M059J (cell line): ENCODE results near the gene PDK1. TPM values are rescaled to one million over a fixed set of nuclear protein-coding genes. Genes with fewer than 3 reads are reported as not detected.
"Not testable (repeated sequence)": the region's sequence is repeated elsewhere in the genome, so short reads cannot be mapped to it uniquely, and the experiment has no call there.

Source experiments
- DNase-seq: peaks from one replicate; pipeline ENCODE4 v3.0.0-alpha.2; 2012; ENCODE audit warnings: low read depth
- total RNA-seq: library from RNA; depleted of rRNA; stranded (reverse); fragments of >200 nt; shearing (Covaris generic); gene quantifications from 2 replicates; pipeline ENCODE4 v1.2.3, GENCODE V29; 2014; rRNA removed

The PDK1 gene
- 16.0 and 32.3 TPM in 2 replicates for total RNA-seq

DNA sequence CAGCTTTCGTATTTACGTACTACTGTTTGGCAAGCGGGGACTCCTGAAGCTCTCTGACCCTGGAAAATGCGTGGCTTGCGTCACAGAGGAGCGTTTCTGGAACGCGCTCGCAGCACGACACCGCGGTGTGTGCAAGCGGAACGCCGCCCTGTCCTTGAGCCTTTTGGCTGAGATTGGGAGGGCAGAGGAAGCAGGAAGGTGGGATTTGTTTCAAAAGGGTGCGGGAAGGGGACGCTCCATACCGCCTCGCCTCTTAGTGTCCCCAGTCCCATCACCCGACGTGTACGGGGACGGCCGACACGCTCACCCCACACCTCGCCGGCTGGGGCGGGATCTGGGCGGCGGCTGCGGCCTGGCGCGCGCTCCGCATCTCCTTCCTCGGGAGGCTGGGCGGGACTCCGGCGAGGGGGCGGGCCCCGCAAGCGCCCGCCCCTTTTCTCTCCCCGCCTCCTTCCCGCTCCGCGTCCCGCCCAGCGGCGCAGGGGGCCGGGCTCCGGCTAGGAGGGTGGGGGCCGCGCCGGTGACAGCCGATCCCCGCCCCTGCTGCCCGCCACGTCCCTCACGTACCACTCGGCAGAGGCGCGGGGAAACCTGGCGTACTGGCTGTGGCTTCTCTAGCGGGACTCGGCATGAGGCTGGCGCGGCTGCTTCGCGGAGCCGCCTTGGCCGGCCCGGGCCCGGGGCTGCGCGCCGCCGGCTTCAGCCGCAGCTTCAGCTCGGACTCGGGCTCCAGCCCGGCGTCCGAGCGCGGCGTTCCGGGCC, at the start of gene PDK1:
TSS of gene PDK1 (plus strand) at position 569 of the 762 bp plus-strand sequence. CDS start at position 630, 61 bp downstream.
- peak; percentile 85 for DNase-seq

DNA sequence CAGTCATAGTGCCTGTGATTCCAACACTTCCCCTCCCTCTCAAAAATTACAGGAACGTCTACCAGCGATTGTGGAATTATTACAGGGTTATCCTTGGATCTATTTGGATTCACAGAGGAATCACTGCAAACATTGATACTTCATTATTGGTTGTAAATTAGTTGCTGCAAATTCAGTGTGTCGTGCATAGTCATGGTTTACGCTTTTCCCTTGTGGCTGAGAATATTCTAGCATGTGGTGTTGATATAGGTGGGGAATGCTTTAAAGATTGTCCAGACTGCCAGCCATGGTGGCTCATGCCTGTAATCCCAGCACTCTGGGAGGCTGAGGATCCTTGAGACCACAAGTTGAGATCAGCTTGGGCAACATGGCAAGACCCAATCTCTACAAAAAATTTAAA, 48.7 kb upstream of the PDK1 start:
- DNase-seq = no peak

DNA sequence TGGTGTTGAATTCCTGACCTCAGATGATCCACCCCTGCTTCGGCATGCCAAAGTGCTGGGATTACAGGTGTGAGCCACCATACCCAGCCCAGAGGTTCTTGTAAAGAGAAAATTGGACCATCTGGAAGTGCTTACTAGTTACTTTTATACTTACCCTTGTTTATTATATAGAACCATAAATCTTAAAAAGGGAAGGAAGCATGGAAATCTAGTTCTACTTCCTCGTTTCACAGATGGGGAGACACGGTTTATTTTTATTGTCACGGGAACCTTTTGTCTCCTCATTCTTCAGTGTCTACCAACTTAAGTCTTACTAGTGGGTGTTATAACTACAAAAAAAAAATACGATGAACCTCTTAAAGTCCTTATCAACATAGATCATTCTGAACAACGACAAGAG, 45.8 kb upstream of the PDK1 start:
- no peak for DNase-seq

DNA sequence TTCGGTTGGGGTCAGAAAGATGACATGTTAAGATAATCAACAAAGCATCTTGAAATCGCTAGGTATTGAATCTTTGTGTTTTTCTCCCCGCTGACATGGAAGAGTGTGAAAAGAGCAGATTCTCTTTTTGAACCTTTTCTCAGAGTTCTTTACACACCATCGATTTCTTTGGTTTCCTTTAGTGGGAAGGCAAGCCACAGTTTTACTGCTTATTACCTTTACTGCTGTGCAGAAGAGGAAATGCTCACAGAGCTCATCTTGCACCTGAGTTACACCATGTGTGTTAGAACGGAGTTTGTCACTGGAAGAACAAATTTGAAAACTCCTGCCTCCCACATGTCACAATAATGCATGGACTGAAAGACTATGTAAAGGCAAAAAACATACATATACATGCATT, 45.3 kb upstream of the PDK1 start:
- DNase-seq = no peak

DNA sequence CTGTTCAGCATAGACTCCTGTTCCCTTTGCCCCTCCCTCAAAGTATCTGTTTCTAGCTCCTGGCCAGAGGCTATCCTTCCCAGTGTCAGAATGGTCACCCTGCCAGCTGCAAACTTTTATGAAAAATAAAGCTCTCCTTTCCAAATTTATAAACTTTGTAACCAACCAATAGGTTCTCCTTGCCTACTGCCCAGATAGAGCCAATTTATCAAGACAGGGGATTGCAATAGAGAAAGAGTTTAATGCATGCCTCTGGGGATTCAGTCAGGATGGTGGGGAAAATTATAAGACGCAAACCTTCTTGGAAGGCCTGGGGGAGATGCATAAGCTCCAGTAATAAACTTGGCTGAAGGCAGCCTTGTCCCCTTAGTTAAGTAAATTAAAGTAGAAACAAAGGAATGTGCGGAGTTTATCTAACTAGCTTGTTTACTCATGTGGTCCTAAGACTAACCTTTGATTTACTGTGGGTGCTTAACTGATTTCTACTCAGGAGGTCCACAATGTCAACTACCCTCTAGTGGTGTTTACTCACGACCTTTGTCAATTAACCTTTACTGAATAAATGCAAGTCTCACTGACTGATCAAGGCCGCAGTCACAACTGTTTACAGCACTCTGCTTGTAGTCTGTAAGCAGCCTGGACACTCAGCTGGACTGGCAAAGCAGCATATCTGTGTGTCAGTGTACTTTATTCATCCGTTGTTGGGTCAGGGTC, 42.9 kb upstream of the PDK1 start:
- no peak for DNase-seq

DNA sequence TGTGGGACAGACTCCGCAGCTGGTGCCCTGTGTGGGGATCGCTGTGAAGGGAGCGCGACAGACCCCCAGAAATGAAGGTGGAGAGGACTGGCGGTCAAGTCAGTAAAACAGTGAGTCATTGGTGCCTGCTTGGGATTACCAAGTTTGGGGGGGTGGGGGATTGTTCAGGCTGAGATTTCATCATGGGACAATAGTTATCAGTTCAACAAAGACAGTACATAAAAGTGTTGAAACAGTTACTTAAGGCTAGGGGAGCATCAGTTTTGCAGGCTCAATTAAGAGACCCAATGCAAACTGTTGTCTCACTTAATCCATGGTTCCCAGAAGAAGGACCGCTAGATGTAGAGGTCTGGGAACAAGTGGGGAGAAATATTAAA, 42.4 kb upstream of the PDK1 start:
- no peak for DNase-seq

DNA sequence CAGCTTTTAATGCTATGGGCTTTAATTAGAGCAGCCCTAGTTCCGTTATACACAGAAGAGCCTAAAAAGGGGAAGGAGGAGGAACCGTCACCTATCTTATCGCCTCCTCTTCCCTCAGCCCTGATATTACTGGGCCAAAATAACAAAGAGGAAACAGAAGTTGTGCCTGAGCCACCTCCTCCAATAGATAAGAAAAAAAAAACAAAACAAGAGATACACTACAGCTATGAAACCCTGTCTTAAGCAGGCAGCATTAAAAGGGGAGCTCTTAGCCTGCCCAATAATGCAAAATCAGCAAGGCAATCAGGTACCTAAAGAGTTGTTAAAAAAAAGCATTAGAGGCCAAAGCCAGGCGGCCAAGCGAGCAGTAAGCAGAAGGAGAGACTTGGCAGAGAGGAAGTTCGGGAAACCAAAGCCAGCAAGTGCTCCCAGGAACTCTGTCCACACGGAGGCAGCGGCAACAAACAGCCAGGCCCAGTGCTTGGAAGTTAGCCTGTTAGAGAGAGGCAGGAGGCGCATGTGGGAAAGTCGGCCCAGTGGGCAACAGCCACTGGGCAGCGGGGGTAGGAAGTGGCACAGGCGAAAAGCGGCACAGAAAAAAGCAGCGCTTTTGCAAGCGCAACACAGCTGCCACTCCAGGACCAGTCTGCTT, 41.8 kb upstream of the PDK1 start:
- no peak for DNase-seq

DNA sequence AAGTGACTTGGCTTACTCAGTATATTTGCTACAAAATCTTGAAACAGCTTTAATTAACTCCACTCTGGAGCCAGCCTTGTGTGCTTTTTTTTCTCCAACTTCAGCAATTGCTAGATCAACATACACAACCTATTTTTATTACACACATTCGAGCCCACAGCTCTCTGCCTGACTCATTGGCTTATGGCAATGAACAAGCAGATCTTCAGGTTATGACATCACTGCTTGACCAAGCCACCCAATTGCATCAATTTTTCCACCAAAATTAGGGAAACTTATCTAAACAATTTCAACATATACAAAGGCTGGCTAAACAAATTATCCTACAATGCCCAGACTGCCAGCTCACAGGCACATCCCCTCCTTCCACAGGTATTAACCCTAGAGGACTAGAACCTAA, 39.6 kb upstream of the PDK1 start:
- peak; percentile 51 for DNase-seq

DNA sequence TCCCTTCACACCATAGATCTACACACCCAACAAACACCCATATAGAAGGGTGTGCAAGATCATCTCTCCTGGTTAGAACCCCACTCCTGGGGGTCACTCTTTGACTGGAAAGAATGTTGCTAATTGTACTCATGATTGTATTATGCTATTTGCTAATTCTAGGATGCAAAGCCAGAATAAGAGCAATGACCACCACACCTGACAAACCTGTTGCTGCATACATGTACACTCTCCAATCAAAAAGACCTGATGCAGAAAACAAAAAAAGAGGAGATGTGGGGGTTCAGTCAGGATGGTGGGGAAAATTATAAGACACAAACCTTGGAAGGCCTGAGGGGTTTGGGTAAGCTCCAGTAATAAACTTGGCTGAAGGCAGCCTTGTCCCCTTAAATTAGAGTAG, 36.9 kb upstream of the PDK1 start:
- DNase-seq = no peak

DNA sequence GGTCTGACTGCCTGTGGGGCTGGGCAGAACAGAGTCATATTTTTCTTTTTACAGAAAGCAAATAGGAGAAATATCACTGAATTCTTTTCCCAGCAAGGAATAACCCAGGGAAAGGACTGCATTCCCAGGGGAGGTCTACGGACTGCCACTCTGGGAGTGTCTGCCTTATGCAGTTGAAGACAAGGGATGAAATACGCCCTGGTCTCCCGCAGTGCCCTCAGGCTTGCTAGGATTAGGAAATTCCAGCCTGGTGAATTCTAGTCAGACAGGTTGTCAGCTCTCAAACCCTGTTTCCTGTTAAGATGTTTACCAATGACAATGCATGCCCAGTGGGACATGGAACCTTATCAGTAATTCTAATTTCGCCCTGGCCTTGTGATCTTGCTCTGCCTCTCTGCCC, 30.3 kb upstream of the PDK1 start:
- DNase-seq = no peak

DNA sequence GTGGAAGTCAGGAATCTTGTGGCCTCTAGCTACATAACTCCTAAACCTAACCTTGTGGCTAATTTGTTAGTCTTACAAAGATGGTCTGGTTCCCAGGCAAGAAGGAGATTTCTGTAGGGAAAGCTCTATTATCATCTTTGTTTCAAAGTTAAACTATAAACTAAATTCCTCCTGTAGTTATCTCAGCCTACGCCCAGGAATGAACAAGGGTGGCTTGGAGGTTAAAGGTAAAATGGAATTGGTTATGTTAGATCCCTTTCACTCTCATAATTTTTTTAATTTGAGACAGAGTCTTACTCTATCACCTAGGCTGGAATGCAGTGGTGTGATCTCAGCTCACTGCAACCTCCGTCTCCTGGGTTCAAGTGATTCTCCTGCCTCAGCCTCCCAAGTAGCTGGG, 24.6 kb upstream of the PDK1 start:
- no peak for DNase-seq

DNA sequence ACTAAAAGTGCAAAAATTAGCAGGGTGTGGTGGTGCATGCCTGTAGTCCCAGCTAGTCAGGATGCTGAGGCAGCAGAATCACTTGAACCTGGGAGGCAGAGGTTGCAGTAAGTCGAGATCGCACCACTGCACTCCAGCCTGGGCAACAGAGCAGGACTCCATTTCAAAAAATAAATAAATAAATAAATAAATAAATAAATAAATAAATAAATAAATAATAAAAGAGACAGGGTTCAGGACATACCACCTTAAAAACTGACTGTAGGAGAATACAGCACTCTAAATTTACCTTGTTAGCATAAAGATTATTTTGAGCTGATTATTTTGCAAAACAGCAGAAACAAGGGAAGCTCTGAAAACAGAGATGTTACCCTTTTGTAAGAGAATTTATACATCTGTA, 23.4 kb upstream of the PDK1 start:
- not testable (repeated sequence) for DNase-seq

DNA sequence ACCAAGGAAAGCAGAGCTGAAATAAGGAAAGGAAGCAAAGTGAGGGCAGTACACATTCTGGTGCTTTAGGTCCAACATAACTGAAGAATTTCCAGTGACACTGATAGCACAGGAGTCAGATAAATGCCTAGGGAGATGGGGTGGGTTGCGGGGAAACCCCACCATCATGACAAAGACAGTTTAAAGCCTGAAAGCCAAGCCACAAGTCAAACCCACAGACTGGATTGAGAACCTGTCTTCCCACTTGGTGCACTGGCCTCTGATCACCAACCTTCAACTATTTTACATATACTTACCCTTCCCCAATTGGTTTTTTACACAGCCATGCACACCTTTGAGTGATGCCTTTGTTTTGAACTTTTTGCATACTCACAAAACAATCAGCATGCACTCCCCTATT, 22.2 kb upstream of the PDK1 start:
- DNase-seq = no peak

DNA sequence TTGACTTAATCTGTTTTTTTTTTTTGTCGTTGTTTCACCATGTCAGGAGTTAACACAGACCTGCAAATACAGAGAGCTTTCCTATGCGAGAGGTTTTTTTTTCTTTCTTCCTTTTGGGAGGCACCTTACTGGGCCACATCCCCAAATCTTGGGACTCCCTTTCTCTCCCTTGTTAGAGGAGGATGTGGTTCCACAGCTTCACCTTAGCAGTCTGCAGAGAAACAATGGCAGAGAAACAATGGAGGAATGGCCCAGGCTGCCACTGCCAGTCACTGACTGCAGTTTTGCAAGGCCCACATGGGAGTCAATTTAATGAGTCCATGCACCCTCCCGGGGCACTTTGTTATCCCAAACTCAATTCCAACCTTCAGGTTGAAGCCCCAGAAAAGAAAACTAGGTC, 20.8 kb upstream of the PDK1 start:
- DNase-seq = no peak

DNA sequence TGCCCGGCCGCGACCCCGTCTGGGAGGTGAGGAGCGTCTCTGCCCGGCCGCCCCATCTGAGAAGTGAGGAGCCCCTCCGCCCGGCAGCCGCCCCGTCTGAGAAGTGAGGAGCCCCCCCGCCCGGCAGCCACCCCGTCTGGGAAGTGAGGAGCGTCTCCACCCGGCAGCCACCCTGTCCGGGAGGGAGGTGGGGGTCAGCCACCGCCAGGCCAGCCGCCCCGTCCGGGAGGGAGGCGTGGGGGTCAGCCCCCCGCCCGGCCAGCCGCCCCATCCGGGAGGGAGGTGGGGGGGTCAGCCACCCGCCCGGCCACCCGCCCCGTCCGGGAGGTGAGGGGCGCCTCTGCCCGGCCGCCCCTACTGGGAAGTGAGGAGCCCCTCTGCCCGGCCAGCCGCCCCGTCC, 18.0 kb upstream of the PDK1 start:
- not testable (repeated sequence) for DNase-seq

DNA sequence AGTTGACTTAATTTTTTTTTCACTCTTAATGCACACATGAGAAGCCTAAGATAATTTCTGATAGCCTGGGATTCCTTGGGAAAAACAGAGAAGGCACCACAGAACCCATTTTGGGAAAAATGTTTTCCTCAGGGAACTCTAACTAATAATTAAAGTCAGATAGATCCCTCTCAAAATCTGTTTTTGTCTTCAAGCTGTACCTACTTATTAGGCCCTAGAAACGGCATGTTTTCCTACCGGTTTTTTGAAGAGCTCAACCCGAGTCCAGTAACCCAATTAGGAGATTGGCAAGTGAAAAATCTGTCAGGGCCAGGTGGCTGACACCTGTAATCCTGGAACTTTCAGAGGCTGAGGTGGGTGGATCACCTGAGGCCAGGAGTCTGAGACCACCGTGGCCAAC, 16.1 kb upstream of the PDK1 start:
- no peak for DNase-seq

DNA sequence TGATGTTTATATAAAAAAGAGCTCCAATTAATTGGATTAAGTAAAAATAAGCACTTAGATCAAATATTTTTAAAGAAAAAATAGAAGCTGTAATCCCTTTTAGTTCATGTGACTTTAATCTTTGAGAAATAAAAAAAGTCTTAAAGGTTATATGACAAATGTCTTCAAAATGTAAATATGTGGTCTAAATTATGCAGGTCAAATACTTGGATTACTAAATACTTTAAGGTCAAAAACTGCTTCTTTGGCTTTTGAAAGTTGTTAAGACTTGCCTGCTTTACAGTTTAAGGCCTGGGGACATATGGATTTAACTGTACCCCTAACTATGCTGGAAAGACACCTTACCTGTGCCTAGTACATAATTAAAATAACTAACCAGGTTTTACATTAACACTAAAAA, 15.5 kb upstream of the PDK1 start:
- peak; percentile 57 for DNase-seq

DNA sequence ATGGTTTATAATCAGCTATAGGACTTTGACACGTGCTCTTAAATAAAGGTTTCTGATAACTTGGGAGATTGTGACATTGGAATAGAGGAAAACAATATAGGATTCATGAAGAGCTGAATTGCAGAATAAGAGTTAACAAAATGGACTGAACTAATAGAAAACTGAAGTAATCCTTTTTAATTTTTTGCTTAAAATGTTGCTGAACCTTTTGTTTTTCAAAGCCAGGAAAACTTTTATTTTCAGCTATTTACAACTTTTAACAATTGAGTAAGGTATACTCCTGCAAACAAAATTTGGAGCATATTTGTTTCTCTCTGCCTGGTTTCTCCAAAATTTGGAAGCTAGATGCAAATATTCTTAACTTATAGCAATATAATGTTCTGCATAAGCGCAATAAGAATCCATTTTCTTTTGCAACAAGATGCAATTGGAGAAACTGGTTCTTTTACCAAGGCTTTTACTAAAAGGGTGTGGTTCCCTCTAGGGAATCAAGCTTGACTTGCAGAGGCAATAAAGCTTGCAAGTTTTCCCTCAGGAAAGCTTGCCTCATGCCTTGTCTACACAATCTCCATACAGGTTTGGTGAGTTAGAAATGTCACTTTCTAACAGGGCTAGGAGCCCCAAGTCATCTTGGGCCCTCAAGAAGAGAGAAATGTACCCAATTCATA, 10.3 kb upstream of the PDK1 start:
- no peak for DNase-seq

DNA sequence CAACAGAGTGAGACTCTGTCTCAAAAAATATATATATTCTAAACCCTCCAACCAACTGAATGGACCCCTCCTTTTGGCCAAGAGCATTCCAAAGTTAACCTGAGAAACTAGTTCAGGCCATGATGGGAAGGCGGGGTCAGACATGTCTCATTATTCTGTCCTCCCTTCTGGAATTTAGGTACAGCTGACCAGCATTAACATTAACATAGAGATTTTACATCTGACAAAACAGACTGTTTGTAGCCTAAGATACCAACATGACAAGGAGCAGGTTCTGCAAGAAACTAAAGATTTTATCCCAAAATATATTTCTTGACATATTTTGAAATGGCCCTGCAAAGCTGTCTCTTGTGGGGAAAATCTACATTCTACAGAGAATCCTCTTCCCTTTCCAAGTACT, 6.8 kb upstream of the PDK1 start:
- DNase-seq = no peak

DNA sequence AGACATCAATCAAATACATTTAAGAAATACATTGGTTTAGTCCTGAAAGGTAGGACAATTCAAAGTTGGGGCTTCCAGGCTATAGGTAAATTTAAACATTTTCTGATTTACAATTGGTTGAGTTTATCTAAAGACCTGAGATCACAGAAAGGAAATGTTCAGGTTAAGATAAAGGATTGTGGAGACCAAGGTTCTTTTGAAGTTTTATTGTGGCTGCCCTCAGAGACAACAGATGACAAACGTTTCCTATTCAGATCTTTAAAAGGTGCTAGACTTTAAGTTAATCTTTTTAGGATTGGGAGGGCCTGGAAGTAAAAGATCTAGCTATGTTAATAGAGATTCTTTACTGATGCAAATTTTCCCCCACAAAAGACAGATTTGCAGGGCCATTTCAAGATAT, 6.1 kb upstream of the PDK1 start:
- not testable (repeated sequence) for DNase-seq

DNA sequence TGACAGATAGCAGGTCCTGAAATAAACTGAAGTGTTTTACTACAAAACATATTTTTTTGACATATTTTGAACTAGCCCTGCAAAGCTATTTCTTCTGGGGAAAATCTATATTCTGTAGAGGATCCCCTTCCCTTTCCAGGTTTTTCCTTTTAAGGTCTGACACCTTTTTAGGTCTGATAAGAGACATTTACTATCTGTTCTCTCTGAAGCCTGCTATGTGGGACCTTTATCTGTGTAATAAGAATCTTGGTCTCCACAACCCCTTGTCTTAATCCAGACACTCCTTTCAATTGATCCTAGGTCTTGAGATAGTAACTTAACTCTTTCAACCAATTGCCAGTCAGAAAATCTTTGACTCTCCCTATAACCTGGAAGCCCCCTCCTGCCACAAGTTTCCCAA, 5.5 kb upstream of the PDK1 start:
- DNase-seq = no peak

DNA sequence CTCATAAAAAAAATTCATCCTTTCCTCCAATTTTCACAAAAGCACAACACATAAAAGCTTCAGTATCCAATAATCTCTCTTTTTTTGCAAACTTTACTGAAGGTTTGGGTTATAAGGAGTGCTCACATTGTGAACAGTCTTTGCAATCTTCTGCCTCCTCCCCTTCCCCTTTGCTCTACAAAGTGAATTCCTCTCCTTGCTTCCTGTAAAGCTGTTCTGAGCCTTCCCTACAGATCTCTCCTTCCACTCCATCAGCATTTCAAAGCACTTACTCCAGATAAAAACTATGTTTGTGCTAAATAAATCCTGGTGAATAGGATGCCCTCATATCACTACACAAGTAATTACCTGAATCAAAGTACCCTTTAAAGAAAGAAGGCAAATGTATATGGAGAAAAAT, 4.6 kb upstream of the PDK1 start:
- no peak for DNase-seq
